IMR-90 (cell line): ENCODE measurements around the gene KLC3. TPM values are rescaled to one million over a fixed set of nuclear protein-coding genes. Genes with fewer than 3 reads are reported as not detected.
"Not testable (repeated sequence)": the region's sequence is repeated elsewhere in the genome, so short reads cannot be mapped to it uniquely, and the experiment has no call there.

Experiments
- ATAC-seq: fragments of 200-7000 bp; cut with Tn5 transposase; 2 replicates; pipeline ENCODE4 v1.9.1; 2020; ENCODE audit warnings: low read depth, mild to moderate bottlenecking, moderate library complexity
- BruUV-seq: library from RNA; stranded (reverse); fragments of 400-500 nt; replicated peaks from 2 replicates; lab custom pipeline; 2021; lab: Mats Ljungman, UMichigan
- CTCF ChIA-PET: fragments of 300-600 bp; formaldehyde crosslinking; extraction: SDS; loops from one replicate; lab custom pipeline; 2021; ENCODE audit warnings: antibody characterized with exemption; lab: Yijun Ruan, JAX
- POLR2A ChIA-PET: fragments of 300-600 bp; sonication (Branson Sonifier 250); formaldehyde crosslinking; loops from one replicate; lab custom pipeline; 2022; ENCODE audit warnings: antibody characterized with exemption; ENCODE audit not compliant: unreplicated experiment; lab: Charles Lee
- DNase-seq: peaks from one replicate; pipeline ENCODE4 v3.0.0; 2013
- H2AFZ ChIP-seq: replicated peaks from 2 replicates; pipeline ENCODE3; 2013; ENCODE audit warnings: low read length, mild to moderate bottlenecking; ENCODE audit not compliant: poor library complexity
- H2AK5ac ChIP-seq: 2 replicates; pipeline ENCODE4 v1.6.1; 2013; ENCODE audit warnings: low read depth, low read length, inconsistent platforms
- H2AK9ac ChIP-seq: replicated peaks from 2 replicates; pipeline ENCODE3; 2013; ENCODE audit warnings: mild to moderate bottlenecking, low read depth, low read length, moderate library complexity; ENCODE audit not compliant: poor library complexity
- H2BK120ac ChIP-seq: 2 replicates; pipeline ENCODE4 v1.6.1; 2013; ENCODE audit warnings: low read depth, low read length, inconsistent platforms
- H2BK15ac ChIP-seq: 3 replicates; pipeline ENCODE4 v1.6.1; 2013; ENCODE audit warnings: low read depth, low read length, inconsistent platforms
- H2BK20ac ChIP-seq: 2 replicates; pipeline ENCODE4 v1.6.1; 2013; ENCODE audit warnings: low read depth, mild to moderate bottlenecking, inconsistent platforms, low read length, moderate library complexity
- H2BK5ac ChIP-seq: 2 replicates; pipeline ENCODE4 v1.6.1; 2013; ENCODE audit warnings: mild to moderate bottlenecking, low read depth, low read length, inconsistent platforms; ENCODE audit not compliant: poor library complexity, severe bottlenecking
- H3K14ac ChIP-seq: replicated peaks from 2 replicates; pipeline ENCODE4 v1.6.1; 2013; ENCODE audit warnings: low read depth, low read length, inconsistent platforms
- H3K18ac ChIP-seq: 2 replicates; pipeline ENCODE4 v1.6.1; 2013; ENCODE audit warnings: low read depth, low read length, control low read depth
- H3K23ac ChIP-seq: 2 replicates; pipeline ENCODE4 v1.6.1; 2013; ENCODE audit warnings: low read depth, low read length, inconsistent platforms
- H3K27ac ChIP-seq: 2 replicates; pipeline ENCODE4 v1.5.1; 2013; ENCODE audit warnings: mild to moderate bottlenecking, control low read depth, low read length; ENCODE audit not compliant: insufficient read depth
- H3K27me3 ChIP-seq: 2 replicates; pipeline ENCODE4 v1.6.1; 2013; ENCODE audit warnings: low read length; ENCODE audit not compliant: control insufficient read depth, insufficient read depth
- H3K36me3 ChIP-seq: 2 replicates; pipeline ENCODE4 v1.6.1; 2013; ENCODE audit warnings: low read length, mixed read lengths; ENCODE audit not compliant: control insufficient read depth, insufficient read depth
- H3K4ac ChIP-seq: 2 replicates; pipeline ENCODE4 v1.6.1; 2013; ENCODE audit warnings: low read depth, low read length, inconsistent platforms
- H3K4me1 ChIP-seq: 2 replicates; pipeline ENCODE4 v1.6.1; 2013; ENCODE audit warnings: low read length, mixed read lengths; ENCODE audit not compliant: control insufficient read depth, insufficient read depth
- H3K4me2 ChIP-seq: 2 replicates; pipeline ENCODE4 v1.6.1; 2013; ENCODE audit warnings: low read depth, mild to moderate bottlenecking, control low read depth, low read length, moderate library complexity
- H3K4me3 ChIP-seq: 2 replicates; pipeline ENCODE4 v1.5.1; 2013; ENCODE audit warnings: low read depth, mild to moderate bottlenecking, control low read depth, low read length, moderate library complexity; ENCODE audit not compliant: insufficient read depth
- H3K56ac ChIP-seq: 2 replicates; pipeline ENCODE4 v1.6.1; 2013; ENCODE audit warnings: low read length, inconsistent platforms; ENCODE audit not compliant: insufficient read depth; ENCODE audit errors: extremely low read depth
- H3K79me1 ChIP-seq, 2 experiments: 2 replicates each; pipeline ENCODE4 v1.6.1; 2013; ENCODE audit warnings: low read length in 2 of 2, inconsistent platforms in 1 of 2, low read depth in 1 of 2
- H3K9ac ChIP-seq: 2 replicates; pipeline ENCODE4 v1.6.1; 2013; ENCODE audit warnings: low read depth, low read length, control low read depth
- H3K9me1 ChIP-seq: 2 replicates; pipeline ENCODE4 v1.6.1; 2013; ENCODE audit warnings: low read length, inconsistent platforms; ENCODE audit not compliant: insufficient read depth
- H3K9me3 ChIP-seq: 2 replicates; pipeline ENCODE4 v1.6.1; 2013; ENCODE audit warnings: low read length; ENCODE audit not compliant: control insufficient read depth, insufficient read depth
- H4K20me1 ChIP-seq: 2 replicates; pipeline ENCODE4 v1.6.1; 2013; ENCODE audit warnings: low read length, inconsistent platforms; ENCODE audit not compliant: insufficient read depth
- H4K5ac ChIP-seq: 2 replicates; pipeline ENCODE4 v1.6.1; 2013; ENCODE audit warnings: mild to moderate bottlenecking, low read depth, low read length, control low read depth
- H4K8ac ChIP-seq, 2 experiments: 2 replicates each; pipeline ENCODE4 v1.6.1; 2013; ENCODE audit warnings: low read depth in 2 of 2, low read length in 2 of 2, control low read depth in 1 of 2, inconsistent platforms in 1 of 2
- H4K91ac ChIP-seq: 2 replicates; pipeline ENCODE4 v1.6.1; 2013; ENCODE audit warnings: low read depth, low read length, inconsistent platforms; ENCODE audit not compliant: insufficient read depth
- WGBS, 2 experiments: methylation state at CpG; one replicate each; pipeline versions ENCODE4 v1.1.5 to v1.1.7; 2013; ENCODE audit warnings: missing lambda C conversion rate in 2 of 2; ENCODE audit not compliant: insufficient read length in 1 of 2; ENCODE audit errors: extremely low coverage in 2 of 2; 5-methylcytosine and 5-hydroxymethylcytosine counted together
- dilution Hi-C: fragments of 300-500 bp; cut with HindIII; formaldehyde crosslinking; loops from one replicate; pipeline ENCODE4 v1.14.3; 2018; ENCODE audit warnings: low sequenced_read_pairs; ENCODE audit not compliant: unreplicated experiment
- in situ Hi-C: fragments of 300-500 bp; cut with MboI; formaldehyde crosslinking; loops from 3 replicates; pipeline ENCODE4 v1.14.3; 2019; ENCODE audit warnings: low sequenced_read_pairs, inconsistent platforms, mixed read lengths
- intact Hi-C: fragments of 100-400 bp; cut with micrococcal nuclease; formaldehyde crosslinking; loops from 2 replicates; pipeline ENCODE4 v1.10.0; 2022
- polyA plus RNA-seq, 3 experiments: library from polyadenylated mRNA; depleted of rRNA; stranded (reverse); fragments of >200 nt; gene quantifications; 2 replicates each; pipeline ENCODE4 v1.2.3, GENCODE V29; 2012; ENCODE audit warnings: low replicate concordance in 1 of 3
- total RNA-seq: library from RNA; depleted of rRNA; stranded (reverse); fragments of >200 nt; gene quantifications from 2 replicates; pipeline ENCODE4 v1.2.3, GENCODE V29; 2012

The KLC3 gene
- total and polyA plus RNA-seq, 2 of the 4 experiments (the other 2 are of a cell fraction) = 0.14 to 0.18 TPM

GRCh38 chr19:45309322-45309721 is 31.2 kb upstream of the KLC3 start:
- H3K27me3 ChIP-seq, ATAC-seq, H3K14ac ChIP-seq, H3K4me1 ChIP-seq, H2AK5ac ChIP-seq, CTCF ChIA-PET, H3K79me1 ChIP-seq, H3K23ac ChIP-seq, H3K27ac ChIP-seq, H3K36me3 ChIP-seq, H2AK9ac ChIP-seq, H4K8ac ChIP-seq, H3K4me3 ChIP-seq, H2AFZ ChIP-seq, BruUV-seq, H2BK5ac ChIP-seq, H3K56ac ChIP-seq, POLR2A ChIA-PET, H3K4ac ChIP-seq, in situ Hi-C loops, H2BK15ac ChIP-seq, intact Hi-C loops, H3K9me3 ChIP-seq, DNase-seq, H3K9ac ChIP-seq, H3K18ac ChIP-seq, H4K20me1 ChIP-seq, dilution Hi-C loops, H2BK20ac ChIP-seq, H2BK120ac ChIP-seq, H3K4me2 ChIP-seq, H4K5ac ChIP-seq, H4K91ac ChIP-seq, H3K9me1 ChIP-seq: not testable (repeated sequence)
- 100% methylated on average over 1 of the region's 8 CpGs; no CpG with 5 or more reads in 1 of the 2 experiments for WGBS, 2 experiments
